Measurements from ENCODE around the gene AEBP1.

Gene AEBP1

DNA sequence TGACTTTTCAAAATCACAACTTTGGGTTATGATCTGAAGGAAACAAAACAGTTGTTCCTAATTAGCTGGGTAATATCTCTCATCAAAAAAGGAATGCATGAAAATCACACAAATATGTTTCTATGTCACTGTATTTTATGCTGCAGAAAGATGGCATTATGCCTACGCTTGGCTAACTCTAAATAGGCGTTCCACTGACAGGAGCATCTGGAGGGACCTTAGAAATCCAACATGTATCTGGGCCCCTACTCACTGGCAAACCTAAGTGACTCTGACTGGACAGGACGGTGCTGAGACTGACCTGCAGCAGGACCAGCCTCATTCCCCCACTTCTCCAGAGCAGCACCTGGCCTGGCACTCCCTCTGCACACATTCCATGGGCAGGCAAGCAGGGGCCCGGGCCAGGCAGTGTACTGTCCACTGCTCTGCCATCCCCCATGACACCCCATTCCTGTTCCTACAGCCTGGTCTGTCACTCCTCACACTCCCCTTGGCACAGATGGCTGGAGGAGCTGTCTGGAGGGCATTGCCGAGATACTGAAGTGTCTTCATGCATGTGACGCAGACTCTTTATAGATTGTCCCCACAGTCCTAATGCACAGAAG is 39.6 kb downstream of the AEBP1 start:
- no peak for DNase-seq (ENCODE audit: low spot score)

- no peak for DNase-seq (ENCODE audit: low spot score)
Observed at GRCh38 chr7:44144426-44144967, 40.4 kb downstream of the AEBP1 start.

GRCh38 chr7:44144968-44145478 is 40.9 kb downstream of the AEBP1 start:
- DNase-seq (ENCODE audit: low spot score): no peak

- no peak for DNase-seq (ENCODE audit: low spot score)
Observed at GRCh38 chr7:44145479-44145968, 41.4 kb downstream of the AEBP1 start.

DNA sequence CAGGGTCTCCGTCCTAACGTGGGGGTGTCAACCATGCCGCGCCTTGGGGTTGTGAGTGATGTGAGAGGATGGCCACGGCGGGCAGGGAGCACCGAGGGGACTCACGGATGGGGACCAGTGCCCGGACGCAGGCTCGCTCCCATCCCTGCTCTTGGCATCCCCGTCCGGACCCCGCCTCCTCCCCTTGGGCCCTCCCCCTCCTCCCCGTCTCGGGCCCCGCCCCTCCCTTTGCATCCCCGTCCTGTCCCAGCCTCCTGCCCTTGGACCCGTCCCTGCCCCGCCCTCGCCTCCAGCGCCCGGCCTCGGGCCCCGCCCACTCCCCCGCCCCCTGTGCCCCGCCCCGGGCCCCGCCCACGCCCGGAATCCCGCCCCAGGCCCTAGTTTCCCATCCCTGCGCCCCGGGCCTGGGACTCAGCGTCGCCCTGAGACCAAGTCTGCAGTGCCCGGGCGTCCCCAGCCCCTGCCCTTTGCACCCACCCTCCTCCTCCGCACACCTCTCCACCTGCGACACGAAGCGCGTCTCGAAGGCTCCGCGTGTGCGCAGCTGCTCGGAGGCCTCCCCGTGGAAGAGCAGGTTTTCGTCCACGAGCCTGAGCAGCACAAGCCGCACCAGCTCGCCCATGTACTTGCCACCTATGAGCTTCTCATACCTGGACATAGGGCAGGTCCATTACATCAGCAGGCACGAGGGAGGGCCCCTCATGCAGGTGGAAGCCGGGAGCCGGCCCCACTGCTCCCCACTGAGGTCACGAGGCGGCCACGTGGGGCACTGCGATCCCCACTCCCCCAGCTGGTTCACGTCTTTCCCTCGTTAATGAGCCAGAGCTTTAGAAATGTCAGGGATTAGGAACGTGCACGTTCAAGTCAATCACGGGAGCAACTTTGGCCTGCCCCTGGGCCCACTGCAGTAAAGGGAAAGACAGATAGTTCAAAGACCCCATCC is 42.1 kb downstream of the AEBP1 start:
- DNase-seq (ENCODE audit: low spot score): peak; percentile 19

- DNase-seq (ENCODE audit: low spot score): no peak
Observed at GRCh38 chr7:44147026-44147991, 43.2 kb downstream of the AEBP1 start.

DNA sequence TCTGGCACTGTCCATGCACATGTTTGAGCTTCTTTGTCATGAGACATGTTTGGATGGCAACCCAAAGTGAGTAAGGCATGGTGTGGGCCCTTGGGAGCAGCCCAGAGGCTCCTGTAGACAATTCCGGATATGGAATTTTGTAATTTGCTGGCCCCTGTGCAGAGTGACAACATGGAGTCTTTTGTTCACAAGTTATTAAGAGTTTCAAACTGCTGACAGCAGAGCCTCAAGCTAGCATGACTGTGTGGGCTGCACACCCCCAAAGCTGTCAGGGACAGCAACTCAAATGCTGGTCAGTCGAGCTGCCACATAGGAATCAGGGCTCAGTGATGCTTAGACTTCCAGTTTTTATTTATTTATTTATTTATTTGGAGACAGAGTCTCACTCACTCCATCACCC is 44.0 kb downstream of the AEBP1 start:
- DNase-seq (ENCODE audit: low spot score): no peak

DNA sequence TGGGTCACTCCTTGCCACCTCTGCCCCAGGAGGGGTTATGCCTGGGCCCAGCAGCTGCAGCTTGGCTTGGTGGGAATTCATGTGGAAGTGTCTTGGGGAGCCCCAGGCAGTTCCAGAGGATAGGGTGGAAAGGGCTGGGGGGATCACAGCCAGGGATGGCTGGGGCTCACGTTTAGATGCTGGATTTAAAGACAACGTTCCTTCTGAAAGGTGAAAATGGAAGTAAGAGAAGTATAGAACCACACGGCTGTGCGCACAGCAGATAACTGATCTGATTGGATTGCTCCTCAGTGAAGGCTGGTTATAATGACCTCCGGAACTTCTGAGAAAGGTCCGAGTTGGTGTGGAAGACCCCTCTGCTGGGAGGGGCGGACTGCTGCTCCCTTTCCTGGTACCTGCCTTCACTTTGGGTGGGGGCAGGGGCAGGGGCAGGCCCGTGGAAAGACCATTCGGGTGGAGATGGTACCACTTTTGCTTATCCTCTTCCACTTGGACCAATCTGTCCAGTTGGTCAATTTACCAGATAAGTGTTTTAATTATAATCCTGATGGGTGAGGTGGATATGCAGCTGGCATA is 44.9 kb downstream of the AEBP1 start:
- DNase-seq (ENCODE audit: low spot score): no peak

DNA sequence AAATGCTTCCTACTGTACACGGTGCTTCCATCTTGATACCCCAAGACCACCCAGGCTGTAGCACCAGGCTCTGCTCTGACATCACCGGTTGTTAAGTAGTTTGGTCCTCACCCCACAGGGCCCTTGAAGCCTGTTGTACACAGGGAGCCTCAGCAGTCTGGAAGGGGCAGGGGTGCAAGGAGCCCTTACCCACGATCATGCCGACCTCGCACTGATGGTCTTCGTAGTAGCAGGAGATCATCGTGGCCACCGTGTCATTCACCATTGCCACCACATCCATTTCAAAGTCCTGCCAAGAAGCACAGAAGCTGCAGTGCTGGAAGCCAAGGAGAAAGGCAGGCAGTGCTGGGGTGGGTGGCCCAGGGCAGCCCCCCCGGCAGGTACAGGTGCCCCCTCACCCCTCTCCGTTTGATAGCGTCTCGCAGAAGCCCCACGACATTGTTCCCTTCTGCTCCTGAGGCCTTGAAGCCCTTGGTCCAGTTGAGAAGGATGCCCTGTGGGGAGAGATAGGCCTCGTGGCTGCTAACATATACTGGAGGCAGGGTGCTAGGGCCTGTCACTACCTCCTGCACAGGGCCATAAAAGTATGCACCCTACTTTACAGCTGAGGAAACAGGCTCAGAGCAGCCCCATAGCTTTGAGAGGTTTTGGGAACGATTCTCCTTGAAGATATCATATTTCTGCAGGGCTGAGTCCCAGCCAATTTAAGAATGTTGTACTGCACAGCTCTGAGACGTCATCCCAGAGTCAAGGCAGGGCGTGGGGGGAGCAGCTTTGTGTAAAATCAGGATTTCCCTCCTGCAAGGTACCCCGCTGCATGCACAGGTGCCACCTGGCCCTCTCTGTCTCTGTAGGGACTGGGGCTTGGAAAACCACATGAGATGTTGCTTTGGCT is 45.7 kb downstream of the AEBP1 start:
- no peak for DNase-seq (ENCODE audit: low spot score)

DNA sequence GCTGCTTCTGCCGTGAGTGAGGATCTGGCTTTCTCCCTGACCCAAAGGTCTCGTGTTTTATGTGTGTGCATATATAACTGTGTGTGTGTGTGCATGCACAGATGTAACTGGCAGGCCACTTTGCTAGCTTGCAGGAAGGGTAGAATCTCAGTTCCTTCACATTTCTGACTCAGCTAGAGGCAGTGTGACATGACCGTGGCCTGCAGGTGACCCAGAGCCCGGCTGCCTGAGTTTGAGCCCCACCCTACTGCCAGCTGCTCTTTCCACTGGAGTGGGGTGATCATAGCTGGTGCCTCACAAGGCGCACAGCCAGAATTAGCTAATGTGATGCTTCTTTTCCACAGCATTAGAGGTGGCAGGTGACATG is 46.3 kb downstream of the AEBP1 start:
- DNase-seq (ENCODE audit: low spot score): no peak

DNA sequence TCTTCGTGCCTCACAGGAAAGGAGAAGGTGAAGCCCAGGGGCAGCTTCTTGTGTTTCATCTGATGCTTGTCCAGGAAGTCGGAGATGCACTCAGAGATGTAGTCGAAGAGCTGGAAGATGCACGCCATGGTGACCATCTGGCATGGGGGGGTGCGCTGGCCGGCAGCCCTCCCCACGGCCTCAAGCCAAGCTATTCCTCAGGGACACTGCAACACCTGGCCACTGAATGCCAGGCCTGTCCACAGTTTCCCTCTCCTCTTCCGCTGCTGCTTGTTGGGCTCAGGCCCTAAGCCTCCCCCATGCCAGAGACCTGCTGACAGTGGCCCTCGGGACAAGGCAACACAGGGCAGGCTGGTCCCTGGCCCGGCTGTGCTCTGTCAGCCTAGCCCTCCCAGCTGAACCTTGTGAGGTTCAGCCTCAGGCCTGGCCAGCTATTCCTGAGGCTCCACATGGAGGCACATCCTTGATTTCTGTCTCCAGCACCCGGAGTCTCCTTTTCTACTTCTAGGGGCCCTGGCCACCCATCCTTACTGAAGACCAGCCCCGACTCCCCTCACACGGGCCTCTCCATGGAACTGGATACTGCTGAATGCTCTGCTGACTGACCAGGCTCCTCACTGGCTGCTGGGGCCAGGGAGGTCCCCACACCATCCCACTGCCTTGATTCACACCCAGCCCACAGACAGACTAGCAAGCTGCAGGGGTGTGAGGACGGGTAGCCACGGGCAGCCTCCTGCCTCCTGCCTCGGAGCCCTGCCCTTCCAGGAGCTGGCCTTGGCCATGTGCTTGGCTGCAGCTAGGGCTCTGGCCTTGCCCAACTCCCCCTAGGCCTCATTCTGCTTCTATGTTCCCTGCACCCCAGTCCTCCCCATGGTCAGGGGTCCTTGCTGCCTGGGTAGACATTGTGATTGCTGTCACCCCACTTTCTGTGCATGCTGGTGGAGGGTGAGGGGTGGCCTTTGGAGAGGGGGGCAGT is 47.1 kb downstream of the AEBP1 start:
- no peak for DNase-seq (ENCODE audit: low spot score)

DNA sequence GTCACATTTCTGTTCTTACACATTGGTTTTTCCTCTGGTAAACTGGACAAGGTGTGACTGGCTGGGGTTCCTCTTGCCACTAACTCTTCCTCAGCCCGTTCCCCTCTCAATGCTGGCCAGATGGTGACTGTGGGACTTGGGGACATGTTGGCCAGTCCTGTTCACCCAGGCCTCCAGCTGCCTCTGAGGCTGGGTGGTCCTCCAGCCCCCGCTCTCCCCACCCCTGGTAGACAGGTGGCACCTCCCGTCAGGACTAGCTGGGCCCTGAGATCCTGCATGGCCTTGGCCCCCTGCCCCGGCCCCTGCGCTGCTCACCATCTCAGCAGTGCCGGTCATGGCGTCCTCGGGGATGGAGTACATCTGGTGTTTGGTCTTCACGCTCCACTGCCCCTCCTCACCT is 47.8 kb downstream of the AEBP1 start:
- DNase-seq (ENCODE audit: low spot score): no peak

DNA sequence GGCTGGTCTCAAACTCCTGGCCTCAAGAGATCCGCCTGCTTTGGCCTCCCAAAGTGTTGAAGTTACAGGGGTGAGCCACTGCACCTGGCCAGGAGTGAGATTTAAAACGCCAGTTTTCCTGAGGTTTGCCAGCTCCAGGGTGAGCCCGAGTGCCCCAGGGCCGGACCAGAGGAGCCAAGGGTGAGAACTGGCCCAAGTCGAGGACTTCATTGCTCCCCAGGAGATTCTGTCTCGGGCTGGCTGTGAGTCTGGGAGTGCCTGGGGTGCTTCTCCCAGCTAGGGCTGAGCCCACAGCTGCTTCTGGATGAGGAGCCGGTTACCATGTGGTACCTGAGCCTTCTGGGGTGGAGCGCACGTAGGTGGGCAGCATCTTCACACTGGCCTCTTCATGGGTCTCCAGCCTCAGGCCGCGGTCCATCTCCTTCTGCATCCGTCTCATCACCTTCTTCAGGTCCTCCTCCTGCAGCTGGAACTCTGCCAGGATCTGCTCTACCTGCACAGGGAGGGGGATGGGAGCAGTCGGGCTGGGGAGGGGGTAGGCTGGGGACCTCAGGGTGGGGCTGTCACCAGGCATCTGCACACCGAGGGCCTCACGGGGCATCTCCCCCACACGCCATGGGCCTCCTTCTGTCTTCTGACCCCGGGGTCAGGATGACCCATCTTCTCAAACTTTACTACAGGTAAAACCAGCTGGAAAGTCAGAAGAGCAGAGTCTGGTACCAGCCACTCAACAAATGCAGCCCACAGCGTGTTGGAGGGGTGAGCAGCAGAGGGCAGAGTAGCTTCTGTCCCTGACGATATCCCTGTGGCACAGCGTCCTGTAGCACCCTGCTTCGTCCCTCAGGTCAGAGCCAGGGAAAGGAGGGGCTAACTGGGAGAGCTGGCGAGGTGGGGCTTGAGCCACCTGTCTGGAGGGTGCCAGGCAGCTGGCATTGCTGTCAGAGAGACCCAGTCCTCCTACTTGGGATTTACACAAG is 49.1 kb downstream of the AEBP1 start:
- no peak for DNase-seq (ENCODE audit: low spot score)

GRCh38 chr7:44153948-44154335 is 49.8 kb downstream of the AEBP1 start:
- DNase-seq (ENCODE audit: low spot score): no peak

DNA sequence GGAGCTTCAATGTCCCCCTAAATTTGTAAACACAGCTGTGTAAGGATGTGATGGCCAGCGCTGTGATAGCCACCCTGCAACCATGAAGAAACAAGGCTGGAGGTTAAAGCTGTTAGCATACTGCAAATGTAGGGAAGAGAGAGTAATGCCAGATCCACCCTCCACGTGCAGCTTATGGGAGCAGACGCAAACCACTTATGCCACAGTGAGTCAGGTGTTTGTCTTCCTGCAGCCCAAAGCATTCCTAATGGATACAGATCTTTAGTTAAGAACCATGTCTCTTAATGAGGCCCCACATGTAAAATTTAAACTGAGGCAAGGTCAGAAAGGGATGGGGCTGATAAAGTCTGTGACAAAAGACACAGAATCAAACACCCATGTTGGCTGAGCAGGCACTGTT is 50.6 kb downstream of the AEBP1 start:
- no peak for DNase-seq (ENCODE audit: low spot score)

DNA sequence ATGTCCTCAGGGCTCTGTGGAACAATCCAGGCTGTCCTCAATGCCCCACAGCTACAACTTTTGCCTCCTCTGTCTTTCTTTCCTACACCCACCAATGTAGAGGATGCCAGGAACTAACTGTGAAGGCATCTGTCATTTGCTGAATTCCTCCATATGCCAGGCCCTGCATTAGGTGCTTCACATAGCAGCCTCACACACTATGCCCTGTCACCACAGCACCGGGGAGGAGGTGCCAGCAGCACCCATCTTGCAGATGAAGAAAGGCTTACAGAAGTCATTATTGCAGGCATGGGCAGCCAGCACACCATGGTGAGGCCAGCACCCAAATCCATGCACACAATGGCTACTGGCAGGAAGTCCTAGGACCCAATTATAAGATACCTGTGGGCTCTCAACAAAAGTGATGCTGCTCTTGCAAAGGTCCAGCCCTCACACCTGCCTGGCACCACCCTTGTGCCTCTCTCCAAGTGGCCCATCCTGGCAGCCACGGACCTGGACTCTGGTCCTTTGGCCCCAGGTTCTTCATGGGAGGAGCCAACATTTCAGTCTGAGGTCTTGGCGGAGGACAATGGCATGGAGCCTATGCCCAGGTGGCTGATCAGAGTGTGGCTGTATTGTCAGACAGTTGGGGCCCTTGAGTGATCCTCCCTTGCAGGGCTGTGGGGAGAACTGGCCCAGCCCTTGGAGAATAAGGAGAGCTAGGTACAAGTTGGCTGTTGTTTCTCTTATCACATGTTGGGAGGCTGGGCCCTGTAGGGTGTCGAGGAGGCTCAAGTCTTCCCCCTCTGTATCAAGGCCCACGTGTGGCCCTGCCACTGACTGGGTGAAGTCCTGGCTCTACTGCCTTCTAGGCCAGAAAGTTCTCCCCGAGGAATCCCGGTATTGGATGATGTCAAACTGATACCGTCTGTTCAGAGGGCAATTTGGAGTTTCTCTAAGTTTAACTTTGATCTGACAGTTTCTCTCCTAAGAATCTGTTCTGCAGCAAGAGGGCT is 51.3 kb downstream of the AEBP1 start:
- no peak for DNase-seq (ENCODE audit: low spot score)

Measured in kidney capillary endothelial cell (primary cell).